Measurements from ENCODE around the gene MSI1.

MSI1 gene

DNA sequence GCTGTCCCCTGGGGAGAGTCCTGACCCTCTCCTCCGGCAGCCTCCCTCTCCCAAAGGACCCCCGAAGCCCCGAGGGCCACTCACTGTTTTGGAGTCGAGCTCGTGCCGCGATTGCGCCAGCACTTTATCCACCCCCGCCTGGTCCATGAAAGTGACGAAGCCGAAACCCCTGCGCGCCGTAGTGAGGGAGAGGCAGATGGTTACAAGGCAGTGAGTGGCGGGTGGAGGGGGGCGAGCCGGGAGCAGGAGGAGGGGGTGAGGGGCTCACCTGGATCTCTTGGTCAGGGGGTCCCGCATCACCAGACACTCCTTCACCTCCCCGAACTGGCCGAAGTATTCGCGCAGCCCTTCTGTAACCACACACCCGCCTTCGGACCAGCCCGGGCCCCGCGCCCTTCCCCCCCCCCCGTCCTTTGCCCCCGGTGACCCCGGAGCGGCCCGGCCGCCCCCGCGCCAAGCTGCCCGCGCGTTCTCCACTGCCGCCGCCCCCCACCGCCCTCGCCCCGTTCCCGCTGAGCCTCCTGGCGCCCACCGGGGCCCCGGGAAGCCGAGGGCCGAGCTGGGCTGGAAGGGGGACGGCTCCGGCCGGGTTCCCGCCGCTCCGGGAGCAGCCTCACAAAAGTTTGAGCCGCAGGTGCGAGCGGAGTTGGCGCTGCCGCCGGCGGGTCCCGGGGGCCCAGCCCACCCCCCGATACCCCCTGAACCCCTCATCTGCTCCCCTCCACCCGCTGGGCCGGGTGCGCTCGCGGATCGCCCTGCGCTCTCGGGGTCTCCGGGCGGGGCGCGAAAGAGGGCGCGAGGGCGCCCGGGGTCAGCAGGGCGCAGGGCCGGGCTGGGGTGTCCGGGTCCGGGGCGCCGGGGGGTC lies 808 bp downstream of the MSI1 start:
- DNase-seq (ENCODE audit: extremely low read depth, low read depth) = no peak
- TF ChIP-seq, protein P1, sequence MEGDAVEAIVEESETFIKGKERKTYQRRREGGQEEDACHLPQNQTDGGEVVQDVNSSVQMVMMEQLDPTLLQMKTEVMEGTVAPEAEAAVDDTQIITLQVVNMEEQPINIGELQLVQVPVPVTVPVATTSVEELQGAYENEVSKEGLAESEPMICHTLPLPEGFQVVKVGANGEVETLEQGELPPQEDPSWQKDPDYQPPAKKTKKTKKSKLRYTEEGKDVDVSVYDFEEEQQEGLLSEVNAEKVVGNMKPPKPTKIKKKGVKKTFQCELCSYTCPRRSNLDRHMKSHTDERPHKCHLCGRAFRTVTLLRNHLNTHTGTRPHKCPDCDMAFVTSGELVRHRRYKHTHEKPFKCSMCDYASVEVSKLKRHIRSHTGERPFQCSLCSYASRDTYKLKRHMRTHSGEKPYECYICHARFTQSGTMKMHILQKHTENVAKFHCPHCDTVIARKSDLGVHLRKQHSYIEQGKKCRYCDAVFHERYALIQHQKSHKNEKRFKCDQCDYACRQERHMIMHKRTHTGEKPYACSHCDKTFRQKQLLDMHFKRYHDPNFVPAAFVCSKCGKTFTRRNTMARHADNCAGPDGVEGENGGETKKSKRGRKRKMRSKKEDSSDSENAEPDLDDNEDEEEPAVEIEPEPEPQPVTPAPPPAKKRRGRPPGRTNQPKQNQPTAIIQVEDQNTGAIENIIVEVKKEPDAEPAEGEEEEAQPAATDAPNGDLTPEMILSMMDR (IDR thresholded peaks at IDR 0.05; ENCODE audit: low read depth, low read length) = no peak

DNA sequence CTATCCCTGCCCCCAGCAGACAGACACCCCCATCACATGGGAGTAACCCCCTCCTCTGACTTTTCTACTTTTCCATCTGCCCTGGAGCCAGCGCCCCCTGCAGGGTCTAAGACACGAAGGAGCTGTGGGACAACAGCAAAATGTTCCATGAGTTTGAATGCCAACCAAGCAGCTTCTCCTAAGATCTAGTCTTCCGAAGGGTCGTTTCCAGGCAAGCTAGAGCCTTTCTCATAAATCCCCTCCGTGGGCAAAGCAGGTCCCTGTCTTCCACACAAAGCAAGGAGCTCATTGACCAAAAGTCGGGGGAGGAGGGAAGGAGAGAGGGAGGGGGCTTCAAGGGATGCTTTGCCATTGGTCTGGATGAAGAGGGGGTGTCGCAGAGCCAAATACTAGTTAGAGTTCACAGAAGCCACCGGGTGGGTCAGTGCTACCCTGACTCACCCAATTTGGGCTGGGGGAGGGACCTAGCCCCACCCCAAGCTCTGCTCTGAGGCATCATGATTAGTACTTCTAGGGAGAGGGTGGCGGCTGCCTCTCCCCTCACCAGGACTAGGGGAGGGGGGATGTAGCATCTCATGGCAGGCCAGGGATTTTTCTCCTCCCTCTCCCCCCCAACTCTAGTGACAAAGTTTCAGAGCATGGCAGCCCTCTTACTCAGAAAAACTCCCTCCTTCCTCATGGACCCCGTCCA lies 1.6 kb downstream of the MSI1 start:
- TF ChIP-seq, protein P1 (IDR thresholded peaks at IDR 0.05; ENCODE audit: low read depth, low read length) = peak; percentile 21
- DNase-seq (ENCODE audit: extremely low read depth, low read depth) = no peak

DNA sequence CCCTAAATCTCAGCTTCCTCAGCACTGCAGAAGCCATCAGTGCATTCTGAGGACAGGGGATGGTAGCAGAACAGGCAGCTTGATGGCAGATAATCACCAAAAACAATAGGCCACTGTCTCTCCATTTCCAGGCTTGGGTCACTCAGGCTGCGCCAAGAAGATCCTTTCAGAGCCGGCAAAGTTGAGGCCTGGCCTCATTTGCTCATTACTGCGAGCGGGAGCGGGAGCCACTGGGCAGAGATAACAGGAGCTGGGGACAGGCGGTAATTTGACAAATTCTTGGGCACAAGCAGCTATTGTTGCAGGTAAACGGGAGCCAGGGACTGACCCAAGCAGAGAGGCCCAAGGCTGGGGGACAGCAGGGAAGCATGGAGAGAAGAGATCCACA lies 2.1 kb downstream of the MSI1 start:
- TF ChIP-seq, protein P1 (IDR thresholded peaks at IDR 0.05; ENCODE audit: low read depth, low read length) = no peak
- no peak for DNase-seq (ENCODE audit: extremely low read depth, low read depth)

DNA sequence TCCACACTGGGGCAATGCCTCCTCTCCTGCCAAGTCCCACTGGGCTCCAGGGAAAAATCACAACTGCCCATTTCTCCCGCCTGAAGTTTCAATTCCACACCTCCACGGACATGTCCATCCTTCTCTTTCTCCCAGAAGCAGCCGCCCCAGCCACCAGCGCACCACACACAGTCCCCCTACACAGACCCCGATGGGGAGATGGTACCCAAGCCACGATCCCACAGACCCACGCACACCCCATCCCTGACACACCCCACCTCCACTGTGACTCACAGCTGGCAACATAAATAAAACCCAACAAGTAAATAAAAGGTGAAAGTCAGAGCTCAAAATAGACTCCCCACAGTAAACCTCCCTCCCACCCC lies 2.6 kb downstream of the MSI1 start:
- DNase-seq (ENCODE audit: extremely low read depth, low read depth) = no peak
- TF ChIP-seq, protein P1 (IDR thresholded peaks at IDR 0.05; ENCODE audit: low read depth, low read length) = no peak

DNA sequence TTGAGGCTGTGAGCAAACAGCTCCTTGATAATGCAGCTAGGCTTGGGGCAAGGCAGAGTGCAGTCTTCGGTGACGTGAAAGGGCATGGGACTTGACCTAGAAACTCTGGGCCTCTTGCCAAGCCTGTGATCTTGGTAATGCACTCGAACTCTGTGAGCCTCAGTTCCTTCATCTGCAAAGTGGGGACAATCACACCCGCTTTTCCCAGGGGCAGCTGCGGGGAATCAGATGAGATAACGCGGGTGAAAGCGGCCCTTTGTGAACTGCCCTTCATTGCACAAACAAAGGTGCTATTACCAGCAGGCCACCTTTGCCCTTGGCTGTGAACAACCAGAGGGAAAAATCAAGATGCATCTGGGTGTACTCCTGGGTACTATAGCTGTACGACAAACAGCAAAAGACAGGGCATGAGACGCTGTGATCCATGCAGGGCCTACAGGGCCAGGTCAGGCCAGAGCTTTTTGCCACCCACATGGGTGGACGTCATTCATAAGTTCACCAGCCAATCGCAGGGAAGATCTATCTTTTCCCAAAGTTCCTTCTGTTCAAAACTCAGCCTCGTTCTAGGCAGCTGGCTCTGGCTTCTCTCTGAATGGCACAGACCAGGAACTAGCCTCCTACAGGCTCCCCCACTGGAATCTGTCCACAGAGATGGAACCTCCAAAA lies 3.2 kb downstream of the MSI1 start:
- TF ChIP-seq, protein P1 (IDR thresholded peaks at IDR 0.05; ENCODE audit: low read depth, low read length) = no peak
- DNase-seq (ENCODE audit: extremely low read depth, low read depth) = no peak

DNA sequence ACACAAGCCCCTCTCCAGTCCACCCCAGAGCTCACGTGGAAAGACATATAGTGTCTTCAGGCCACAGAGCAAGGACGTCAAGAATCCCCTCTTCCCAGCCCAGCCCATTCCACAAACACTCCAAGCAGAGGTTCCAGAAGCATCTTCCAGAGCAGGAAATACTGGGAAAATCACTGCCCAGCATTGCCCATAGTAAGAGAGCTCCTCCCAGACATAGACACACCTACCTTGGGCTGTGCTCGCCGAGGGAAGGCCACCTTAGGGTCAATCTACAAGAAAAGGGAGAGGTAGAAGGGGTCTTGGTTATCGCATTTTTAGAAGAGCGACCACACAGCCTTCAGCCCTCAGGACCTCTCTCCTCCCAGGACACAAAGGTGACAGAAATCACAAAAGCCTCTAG lies 4.5 kb downstream of the MSI1 start:
- TF ChIP-seq, protein P1 (IDR thresholded peaks at IDR 0.05; ENCODE audit: low read depth, low read length) = no peak
- DNase-seq (ENCODE audit: extremely low read depth, low read depth) = no peak
